GM21737 (cell line): ENCODE results near the gene TMEM178B.

Source experiments
- ATAC-seq: cut with Tn5 transposase; IDR thresholded peaks from one replicate; pipeline ENCODE4 v1.9.1; 2021; ENCODE audit warnings: mild to moderate bottlenecking, moderate library complexity; ENCODE audit not compliant: unreplicated experiment

TMEM178B gene

DNA sequence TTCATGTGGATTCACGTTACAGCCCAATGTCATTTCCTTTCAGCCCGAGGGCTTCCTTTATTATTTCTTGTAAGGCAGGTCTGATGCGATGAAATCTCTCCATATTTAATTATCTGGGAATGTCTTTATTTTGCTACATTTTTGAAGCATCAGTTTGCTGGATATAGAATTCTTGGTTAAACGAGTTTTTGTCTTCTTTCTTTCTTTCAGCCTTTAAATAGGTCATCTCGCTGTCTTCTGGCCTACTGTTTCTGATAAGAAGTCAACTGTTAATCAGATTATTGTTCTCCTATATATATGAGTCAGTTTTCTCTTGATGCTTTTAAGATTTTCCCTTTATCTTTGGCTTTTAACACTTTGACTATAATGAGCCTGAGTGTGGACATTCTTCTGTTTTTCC is 184.7 kb downstream of the TMEM178B start:
- no peak for ATAC-seq

DNA sequence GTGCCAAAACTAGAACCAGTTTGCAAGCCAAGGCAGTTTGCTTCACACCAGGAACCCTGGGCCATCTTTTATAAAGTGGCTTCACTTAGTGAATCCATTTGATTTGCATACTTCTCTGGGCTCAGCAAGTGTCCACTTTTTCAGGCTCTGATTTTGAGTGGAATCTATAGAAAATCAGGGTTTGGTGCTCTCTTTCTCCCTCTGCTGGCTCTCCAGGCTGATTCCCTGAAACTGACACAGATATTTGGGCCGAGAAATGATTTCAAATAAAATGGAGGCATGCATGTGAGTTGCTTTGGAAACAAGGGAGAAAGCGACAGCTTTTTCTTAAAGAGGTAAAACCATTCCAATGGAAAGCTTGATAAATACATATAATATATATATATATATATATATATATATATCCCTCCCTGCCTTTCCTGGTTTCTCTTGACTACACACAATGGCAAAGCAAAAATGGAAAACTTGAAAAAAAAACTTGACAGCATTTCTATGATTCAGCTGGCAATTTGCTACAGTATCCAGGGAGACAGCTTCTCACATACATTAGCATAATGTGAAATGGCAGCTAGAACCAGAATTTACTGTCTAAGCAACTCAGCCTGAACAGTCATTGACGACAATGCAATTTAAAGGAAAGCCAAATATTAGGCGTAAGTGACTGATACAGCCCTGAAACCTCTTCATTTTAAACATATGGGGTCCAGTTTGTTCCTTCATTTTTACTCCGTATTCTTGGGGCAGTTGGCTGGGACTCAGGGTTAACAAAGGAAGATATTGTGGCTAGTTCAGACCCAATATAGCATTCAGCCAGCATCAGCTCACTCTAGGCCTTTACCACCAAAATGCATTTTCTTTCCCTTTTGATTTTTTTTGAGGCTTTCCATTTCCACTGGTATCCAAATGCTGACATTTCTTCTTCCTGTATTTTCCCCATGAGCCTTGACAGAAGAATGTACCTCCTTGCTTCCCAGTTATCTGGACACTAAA is 188.5 kb downstream of the TMEM178B start:
- ATAC-seq: no peak

DNA sequence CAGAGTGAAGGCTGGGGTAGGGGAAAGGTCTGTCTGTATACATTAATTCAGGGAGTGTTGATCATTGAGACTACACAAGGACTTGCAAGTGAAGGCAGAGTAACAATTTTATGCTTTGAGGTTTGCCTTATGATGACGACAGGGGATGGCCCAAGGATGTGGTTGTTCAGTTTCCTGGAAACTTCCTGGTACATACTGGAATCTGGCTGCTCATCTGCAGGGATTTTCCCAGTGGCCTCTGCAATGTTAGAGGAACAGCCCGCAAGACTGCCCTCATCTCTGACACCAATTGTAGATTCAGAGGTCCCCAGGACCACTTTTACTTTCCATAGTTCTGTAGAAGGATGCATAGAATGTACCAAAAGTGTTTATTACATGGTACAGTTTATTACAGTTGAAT is 189.6 kb downstream of the TMEM178B start:
- no peak for ATAC-seq

DNA sequence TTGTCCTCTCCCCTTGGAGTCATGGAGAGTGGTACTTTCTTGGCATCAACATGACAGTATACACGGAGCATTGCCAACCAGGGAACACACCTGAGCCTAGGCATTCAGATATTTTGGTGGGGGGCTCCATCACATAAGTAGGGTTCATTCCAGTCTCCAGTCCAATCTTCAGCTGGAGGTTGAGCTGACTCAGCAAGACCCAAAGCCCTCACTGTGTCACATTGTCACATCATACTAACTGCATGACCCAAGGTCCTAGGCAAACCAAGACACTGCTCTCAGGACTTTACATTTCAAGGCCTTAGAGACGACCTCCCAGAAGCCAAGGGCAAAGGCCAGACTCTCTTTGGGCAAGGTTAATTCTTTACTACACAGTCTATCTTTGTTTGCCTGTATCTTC is 190.1 kb downstream of the TMEM178B start:
- ATAC-seq: no peak

DNA sequence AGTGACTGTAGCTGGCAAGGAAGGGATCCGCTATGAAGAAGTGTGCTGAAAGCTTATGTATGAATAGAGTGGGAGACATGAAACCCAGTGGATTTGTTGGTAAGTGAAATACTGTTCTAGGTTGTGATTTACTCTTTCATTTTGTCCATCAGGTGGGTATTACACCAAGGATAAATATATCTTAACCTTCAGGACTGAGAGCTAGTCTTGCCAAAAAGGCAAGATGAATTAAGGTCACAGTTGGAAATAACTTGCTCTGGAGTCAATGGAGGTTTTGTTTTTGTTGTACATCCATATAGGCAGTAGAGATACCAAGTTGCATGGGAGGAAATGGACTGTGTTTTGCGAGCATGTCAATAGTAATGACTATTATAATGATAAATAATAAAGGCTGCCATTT is 190.6 kb downstream of the TMEM178B start:
- no peak for ATAC-seq

DNA sequence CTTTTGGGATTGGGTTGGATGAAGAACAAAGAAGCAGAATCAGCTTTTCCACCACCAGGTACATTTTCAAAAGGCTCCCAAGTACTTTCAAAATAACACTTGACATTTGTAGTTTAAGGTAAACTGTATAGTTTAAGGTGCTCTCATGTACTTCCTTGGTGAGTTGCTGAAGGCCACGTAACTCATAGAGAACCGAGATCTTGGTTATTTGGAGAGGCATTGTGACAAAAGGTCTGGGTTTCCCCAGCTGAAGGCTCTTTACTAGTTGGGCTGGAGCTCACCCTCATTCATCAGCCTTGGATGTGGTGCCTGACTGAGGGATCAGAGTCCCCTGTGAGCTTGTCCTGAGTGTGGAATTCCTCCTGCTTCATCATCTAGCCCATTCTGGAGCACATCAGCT is 191.8 kb downstream of the TMEM178B start:
- no peak for ATAC-seq

DNA sequence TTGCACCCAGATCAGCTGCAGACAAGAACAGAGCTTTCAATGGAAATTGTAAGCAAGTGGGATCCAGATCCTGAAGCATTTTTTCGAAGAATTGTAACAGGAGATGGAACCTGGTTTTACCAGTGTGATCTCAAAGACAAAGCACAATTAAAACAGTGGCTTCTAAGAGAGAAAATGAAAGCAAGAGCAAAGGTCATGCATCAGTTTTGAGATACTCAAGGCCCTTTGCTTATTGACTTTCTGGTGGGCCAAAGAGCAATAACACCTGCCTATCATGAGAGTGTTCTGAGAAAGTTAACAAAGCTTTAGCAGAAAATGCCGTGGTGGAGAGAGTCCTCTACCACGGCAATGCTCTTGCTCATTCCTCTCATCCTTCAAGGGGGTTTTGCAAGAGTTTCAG is 194.8 kb downstream of the TMEM178B start:
- no peak for ATAC-seq

DNA sequence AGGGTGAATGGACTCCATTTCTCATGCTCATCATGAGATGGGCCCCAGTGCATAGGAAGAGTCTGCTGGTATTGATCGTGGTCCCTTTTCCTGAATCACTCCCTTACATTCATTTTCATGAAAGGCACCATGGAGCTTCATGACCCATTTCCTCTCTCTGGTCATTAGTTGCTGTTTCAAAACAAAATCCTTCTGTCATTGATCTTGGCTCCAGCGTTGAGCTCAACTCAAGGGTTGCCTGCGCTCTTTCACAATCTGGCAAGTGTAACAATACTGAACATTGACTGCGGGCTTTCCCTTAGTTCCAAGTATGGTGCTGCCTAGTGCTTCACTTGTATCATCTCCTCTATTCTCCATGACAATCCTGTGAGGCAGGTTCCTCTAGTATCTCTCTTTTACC is 197.6 kb downstream of the TMEM178B start:
- ATAC-seq: no peak

DNA sequence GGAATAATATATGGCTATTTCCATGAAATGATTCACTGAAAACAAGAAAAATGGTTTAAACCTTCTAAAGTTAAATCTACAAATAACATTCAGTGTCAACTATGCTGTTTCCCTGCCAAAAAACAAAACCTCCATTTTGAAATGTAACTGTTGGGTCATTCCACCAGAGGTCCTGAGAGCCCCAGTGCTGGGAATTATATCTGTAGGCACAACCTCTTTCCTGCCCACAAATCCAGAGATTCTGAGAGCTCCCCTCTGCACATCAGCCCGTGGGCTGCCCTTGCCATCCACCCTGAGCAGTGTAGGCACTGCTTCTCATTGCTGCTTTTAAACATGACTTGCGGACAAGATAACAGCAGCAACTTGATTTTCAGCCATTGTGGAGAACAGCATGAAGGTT is 198.6 kb downstream of the TMEM178B start:
- ATAC-seq: no peak

DNA sequence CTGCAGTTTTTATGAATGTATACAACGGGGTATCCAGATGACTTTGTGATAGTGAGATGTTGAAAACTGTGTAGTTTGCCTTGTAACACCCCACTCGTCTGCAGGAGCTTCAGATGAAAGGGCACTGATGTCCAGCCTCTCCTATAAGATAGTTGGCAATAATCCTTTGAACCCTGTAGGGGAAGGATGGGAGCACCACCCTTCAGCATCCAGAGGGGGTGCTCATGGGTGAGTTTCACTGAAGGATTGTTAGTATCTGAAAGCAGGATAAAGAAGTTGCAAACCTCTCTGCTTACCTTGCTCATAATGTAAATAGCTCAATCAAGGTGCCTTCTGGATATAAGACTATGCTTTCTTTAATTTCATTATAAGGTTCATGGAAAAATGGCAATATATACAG is 201.5 kb downstream of the TMEM178B start:
- ATAC-seq: no peak

DNA sequence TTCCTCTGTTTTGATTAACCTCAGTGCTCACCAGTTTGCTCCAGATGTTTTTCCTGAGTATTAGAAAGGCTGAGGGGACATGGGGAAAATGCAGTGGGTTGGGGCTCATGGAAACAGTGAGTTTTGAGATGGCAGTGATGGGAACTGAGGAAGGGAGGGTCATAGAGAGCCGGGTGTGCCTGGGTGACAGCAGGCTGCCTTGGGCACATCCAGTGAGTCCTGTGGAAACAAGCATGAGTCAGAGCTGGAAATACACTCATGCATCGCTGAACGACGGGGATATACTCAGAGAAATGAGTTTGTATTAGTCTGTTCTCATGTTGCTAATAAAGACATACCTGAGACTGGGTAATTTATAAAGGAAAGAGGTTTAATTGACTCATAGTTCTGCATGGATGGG is 202.2 kb downstream of the TMEM178B start:
- ATAC-seq: no peak

DNA sequence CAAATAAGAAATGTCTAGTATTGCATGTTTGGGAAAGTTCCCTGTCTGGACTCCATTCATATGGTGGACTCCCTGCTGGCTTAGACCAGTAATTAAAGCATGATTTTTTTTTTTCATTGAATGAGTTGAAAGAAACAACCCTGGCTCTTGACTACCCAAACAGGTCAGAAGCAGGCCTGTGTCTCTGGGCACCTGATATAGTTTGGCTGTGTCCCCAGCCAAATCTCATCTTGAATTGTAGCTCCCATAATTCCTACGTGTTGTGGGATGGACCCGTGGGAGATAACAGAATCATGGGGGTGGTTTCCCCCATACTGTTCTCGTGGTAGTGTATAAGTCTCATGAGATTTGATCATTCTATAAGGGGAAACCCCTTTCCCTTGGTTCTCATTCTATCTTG is 206.2 kb downstream of the TMEM178B start:
- ATAC-seq: no peak

DNA sequence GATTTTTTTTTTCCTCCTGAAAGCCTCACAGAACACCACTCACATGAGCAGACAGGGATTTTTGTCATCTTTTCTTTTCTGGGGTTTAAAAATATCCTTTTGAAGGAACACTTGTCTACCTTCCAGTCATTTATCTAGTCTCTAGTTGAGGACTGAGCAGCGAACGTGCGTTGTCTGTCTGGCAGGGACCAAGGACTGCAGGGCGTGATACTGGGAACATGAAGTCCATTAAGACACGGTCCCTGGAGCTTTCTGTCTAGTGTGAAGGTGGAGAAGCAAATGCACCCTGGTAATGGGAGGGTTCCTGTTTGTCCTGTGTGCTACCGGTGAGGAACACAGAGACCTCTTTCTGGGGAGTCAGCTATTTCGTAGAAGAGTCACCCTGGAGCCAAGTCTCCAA is 207.4 kb downstream of the TMEM178B start:
- no peak for ATAC-seq

DNA sequence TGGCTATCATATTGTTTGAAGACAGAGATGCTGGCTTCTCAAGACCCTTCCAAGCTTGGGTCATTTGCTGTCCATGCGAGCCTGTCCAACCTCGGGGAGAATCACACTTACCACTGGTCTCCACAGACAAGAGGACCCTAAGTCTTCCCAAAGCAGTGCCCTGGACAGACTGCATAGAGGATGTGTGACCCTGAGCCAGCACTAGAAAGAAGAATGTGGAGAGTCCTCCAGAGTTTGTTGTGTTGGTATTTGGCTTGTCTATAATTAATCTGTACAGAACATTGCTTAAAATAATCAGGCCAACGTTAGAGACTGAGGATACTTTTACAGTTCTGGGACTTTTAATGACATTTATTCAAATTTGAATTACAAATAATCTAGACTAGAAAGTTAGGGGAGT is 212.7 kb downstream of the TMEM178B start:
- no peak for ATAC-seq

DNA sequence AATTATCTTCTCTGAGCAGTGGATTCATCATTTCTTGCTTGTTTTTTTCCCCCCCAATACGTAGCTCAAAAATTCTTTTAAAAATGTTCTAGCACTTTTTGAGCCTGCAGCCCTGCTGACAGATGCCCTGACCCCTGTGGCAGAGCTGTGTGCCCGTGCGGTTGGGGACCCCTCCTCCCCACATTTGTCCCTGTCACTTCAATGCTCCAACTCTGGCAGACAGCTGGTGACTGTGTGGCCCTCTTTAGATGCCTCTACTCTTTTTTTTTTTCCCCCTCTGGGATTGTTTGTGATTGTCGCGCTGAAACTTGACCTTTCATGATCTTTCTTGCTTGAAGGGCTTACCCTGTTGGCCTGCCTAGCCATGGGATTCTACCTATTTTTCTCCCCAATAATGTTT is 214.1 kb downstream of the TMEM178B start:
- ATAC-seq: no peak

DNA sequence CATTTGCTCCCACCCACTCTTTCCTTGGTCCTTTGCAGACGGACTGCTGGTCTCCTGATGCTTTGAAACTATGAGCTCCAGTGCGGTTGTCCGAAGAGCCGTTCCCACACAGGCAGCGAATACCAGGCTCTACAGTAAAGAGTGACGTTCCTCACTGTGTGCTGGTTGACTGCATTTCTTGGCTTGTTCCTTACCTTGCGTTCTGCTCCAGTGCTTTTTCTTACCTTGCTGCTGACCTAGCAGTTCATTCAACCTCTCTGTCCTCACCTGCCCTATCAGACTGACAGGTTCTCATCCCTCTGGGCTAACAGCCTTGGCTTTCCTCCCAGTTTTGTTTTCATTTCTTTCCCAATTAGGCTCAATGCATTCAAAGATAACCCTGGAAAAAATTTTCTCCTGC is 214.8 kb downstream of the TMEM178B start:
- ATAC-seq: no peak

DNA sequence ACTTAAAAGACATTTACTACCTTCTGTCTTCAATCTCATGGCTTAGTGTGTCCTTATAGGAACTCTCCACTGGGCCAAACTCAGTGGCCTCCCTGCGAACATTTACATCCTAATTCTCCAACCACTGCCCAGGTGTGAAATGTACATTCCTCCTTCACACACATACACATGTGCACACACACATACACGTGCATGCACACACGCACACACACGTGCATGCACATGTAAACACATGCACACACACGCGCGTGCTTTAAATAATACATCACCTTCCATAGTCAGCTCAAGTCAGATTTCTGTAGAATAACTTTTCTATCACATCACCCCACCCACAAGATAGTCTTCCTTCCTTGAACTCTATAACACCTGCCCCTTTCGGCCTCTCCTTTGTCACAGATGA is 216.5 kb downstream of the TMEM178B start:
- ATAC-seq: no peak

DNA sequence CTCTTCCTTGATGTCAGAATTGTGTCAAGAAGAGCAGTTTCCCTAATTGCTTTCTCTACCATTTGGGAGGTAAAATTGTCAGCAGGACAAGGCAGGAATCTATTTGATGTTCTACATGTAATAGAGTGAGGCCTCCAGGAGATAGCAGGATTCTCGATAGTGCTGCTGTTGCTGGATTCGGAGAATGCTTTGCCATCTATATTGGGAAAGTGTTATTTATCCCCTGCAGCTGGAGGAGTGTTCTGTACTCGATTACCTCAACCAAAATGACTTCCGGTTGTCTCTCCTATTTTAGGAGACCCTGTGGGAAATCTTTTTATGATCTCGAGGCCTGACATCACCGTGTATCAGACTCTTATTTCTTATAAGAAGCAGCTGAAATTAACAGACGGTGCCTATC is 217.1 kb downstream of the TMEM178B start:
- ATAC-seq: no peak

DNA sequence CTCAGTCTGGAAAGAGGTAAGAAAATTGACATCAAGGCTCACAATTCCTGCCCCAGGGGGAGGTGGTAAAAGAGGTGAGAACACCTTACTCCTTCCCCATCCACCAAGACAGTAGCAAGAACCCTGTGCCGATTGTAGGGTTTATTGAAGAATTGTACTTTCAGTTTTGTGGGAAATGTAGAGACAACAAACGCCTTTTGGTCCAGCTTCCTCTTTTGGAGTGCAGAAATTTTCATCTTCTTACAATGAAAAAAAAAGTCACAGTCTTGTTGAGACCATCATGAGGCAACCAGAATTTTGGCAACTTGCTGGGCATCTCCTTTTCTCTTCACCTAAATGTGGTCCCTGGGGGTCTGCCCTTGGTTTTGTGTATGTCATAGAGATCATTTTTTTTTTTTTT is 217.7 kb downstream of the TMEM178B start:
- no peak for ATAC-seq

DNA sequence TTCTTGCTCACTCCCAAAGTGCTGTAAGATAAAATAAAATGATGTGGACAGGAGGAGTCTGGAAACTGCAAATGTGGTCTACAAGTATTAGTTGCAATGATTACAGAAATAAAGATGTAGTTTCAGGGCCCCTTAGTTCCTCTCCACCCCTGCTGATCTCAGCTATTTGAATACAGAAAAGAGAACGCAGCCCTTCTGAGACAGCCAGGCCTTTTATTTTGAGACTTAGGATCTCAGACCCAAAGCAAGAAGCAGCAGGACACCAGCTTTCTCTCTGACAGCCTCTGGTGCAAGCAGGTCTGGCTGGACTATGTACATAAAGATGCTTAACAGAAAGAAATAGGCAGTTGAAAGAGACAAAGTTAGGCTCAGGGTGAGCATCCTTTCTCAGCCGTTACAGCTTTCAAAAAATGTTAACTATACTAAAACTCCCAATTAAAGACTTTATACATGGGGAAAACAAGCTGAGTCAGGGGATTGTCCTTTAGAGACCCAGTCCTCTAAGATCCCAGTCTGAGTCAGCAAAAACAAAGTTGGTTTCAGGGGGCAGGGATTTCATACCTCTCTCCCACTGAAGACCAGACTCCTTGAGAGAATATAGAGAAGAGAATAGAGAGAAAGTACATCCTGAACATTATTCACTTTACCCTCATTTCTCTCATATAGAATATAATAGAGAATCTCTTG is 220.4 kb downstream of the TMEM178B start:
- ATAC-seq: no peak

DNA sequence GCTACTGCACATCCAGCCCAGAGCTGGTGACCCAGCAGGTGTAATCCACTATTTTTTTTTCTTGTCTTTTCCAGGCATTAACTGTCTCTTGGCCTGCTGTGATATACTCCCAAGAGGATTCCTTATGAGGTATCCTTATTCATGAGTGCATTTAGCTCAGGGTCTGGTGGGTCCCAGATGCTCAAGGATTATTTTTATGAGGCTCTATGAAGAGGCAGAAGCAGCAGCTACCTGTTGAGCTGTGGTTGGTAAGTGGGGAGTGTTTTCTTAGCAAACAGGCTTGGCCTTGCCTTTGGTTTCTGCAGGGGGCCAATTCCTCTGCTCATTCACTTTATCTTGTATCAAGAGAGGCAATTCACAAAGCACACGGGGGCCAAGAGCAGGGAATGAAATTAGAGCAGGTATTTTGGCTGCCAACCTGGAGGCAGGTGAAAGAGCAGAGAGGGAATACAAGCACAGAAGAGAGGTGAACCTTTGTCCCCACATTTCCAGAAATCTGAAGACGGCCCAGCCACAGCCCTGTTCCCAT is 221.6 kb downstream of the TMEM178B start:
- ATAC-seq: no peak

DNA sequence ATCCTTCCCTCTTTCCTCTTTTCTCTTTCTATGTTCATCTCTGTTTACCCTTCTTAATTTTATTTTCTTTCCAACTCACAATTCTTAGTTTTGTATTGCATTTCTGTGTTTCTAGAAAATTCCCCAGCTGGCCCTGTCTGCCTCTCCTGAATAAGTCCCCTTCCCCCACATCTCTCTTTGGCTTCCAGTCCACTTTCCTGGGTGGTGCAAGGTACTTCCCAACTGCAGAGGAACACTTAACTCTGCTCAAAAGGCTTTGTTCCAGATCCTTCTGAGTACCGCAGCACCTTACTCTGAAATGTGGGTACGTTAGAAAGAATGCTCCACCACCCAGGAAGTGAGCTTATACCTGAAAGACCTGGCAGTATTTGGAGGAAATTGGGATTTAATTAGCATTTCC is 227.0 kb downstream of the TMEM178B start:
- ATAC-seq: no peak
